SK-N-SH (cell line): ENCODE data around the gene TSC1.

Source experiments
- CTCF ChIP-seq: fragments of 200-600 bp; sonication (generic); IDR thresholded peaks from 2 replicates; pipeline ENCODE4 v1.6.1; 2017; ENCODE audit warnings: antibody characterized with exemption, mild to moderate bottlenecking, moderate library complexity
- EP300 ChIP-seq, 2 experiments: IDR thresholded peaks; 2 replicates each; pipeline versions ENCODE4 v1.4.0 to v1.6.1; 2012; ENCODE audit warnings: borderline replicate concordance in 1 of 2, low read depth in 1 of 2, low read length in 1 of 2
- SIN3A ChIP-seq: IDR thresholded peaks from 2 replicates; pipeline ENCODE4 v1.6.1; 2012; ENCODE audit warnings: low read depth, mild to moderate bottlenecking, low read length, moderate library complexity, borderline replicate concordance
- TCF12 ChIP-seq: IDR thresholded peaks from 2 replicates; pipeline ENCODE4 v1.4.0; 2012

GRCh38 chr9:132855904-132856303 lies 88.5 kb downstream of the TSC1 start:
- TF ChIP-seq TCF12 (no peak), EP300 (IDR thresholded peaks at IDR 0.05; ENCODE audit: borderline replicate concordance in 1 of 2, low read depth in 1 of 2, low read length in 1 of 2) (no peak), CTCF (no peak), SIN3A (no peak)
